HepG2 (cell line): ENCODE results near the gene WSB2. TPM values are rescaled to one million over a fixed set of nuclear protein-coding genes. Genes with fewer than 3 reads are reported as not detected.

Source experiments
- DRAP1 ChIP-seq: IDR thresholded peaks from 2 replicates; pipeline ENCODE4 v1.6.1; 2016; ENCODE audit warnings: missing genetic modification reagents, missing compliant biosample characterization
- HHEX ChIP-seq: IDR thresholded peaks from 2 replicates; pipeline ENCODE4 v1.6.1; 2016; ENCODE audit warnings: control low read depth
- HOXA3 ChIP-seq: sonication (generic); formaldehyde crosslinking; IDR thresholded peaks from 2 replicates; pipeline ENCODE4 v1.5.0; 2020; ENCODE audit warnings: missing genetic modification reagents
- KDM2A ChIP-seq: sonication (generic); formaldehyde crosslinking; IDR thresholded peaks from 2 replicates; pipeline ENCODE4 v1.4.0; 2020; ENCODE audit warnings: low read depth, missing genetic modification reagents, borderline replicate concordance
- MAFK ChIP-seq, 2 experiments: IDR thresholded peaks in 1 of 2; conservative IDR thresholded peaks in 1 of 2; 2 replicates each; pipeline ENCODE4 v1.6.1; 2011; ENCODE audit warnings: improper control_type of control experiment in 2 of 2, low read length in 2 of 2
- MED8 ChIP-seq: sonication (generic); formaldehyde crosslinking; IDR thresholded peaks from 2 replicates; pipeline ENCODE4 v1.8.1; 2023; ENCODE audit warnings: mild to moderate bottlenecking, missing genetic modification reagents; ENCODE audit not compliant: insufficient replicate concordance
- NONO ChIP-seq, 2 experiments: fragments of 450-650 bp in 1 of 2; sonication (generic) in 1 of 2; formaldehyde crosslinking in 1 of 2; IDR thresholded peaks in 1 of 2; conservative IDR thresholded peaks in 1 of 2; 2 replicates each; pipeline versions ENCODE4 v1.6.1 to v1.8.0; 2017 to 2022; ENCODE audit warnings: mild to moderate bottlenecking in 1 of 2, missing genetic modification reagents in 1 of 2, moderate library complexity in 1 of 2
- NR2F2 ChIP-seq: IDR thresholded peaks from 2 replicates; pipeline ENCODE4 v1.6.1; 2012; ENCODE audit warnings: low read depth, inconsistent platforms, borderline replicate concordance
- RFX1 ChIP-seq: fragments of 450-650 bp; IDR thresholded peaks from 2 replicates; pipeline ENCODE4 v1.6.1; 2017
- SMARCE1 ChIP-seq: fragments of 450-650 bp; IDR thresholded peaks from 2 replicates; pipeline ENCODE4 v1.6.1; 2017; ENCODE audit warnings: borderline replicate concordance
- SOX5 ChIP-seq: IDR thresholded peaks from 2 replicates; pipeline ENCODE4 v1.6.1; 2016; ENCODE audit warnings: borderline replicate concordance
- SRSF9 ChIP-seq: fragments of 200-400 bp; formaldehyde crosslinking; IDR thresholded peaks from 2 replicates; pipeline ENCODE4 v1.6.1; 2018; ENCODE audit warnings: borderline replicate concordance, mild to moderate bottlenecking, low read depth, low read length; ENCODE audit not compliant: insufficient read depth, poor library complexity, severe bottlenecking
- ZBTB2 ChIP-seq: sonication (generic); formaldehyde crosslinking; IDR thresholded peaks from 2 replicates; pipeline ENCODE4 v1.8.0; 2022; ENCODE audit warnings: low read depth, missing genetic modification reagents
- ZNF142 ChIP-seq: sonication (generic); formaldehyde crosslinking; IDR thresholded peaks from 2 replicates; pipeline ENCODE4 v1.4.0; 2020; ENCODE audit warnings: missing genetic modification reagents
- ZNF3 ChIP-seq: IDR thresholded peaks from 2 replicates; pipeline ENCODE4 v1.7.0; 2017; ENCODE audit warnings: inconsistent platforms
- ZNF460 ChIP-seq: sonication (generic); formaldehyde crosslinking; IDR thresholded peaks from 2 replicates; pipeline ENCODE4 v1.5.1; 2020; ENCODE audit warnings: missing genetic modification reagents, mild to moderate bottlenecking, borderline replicate concordance
- ZNF558 ChIP-seq: sonication (generic); formaldehyde crosslinking; IDR thresholded peaks from 2 replicates; pipeline ENCODE4 v1.9.0; 2022; ENCODE audit warnings: mild to moderate bottlenecking, missing genetic modification reagents, borderline replicate concordance
- ZNF576 ChIP-seq: sonication (generic); formaldehyde crosslinking; IDR thresholded peaks from 2 replicates; pipeline ENCODE4 v1.4.0; 2020; ENCODE audit warnings: mild to moderate bottlenecking, missing genetic modification reagents
- ZNF580 ChIP-seq: IDR thresholded peaks from 2 replicates; pipeline ENCODE4 v1.6.1; 2016; ENCODE audit warnings: low read depth, borderline replicate concordance
- ZNF629 ChIP-seq: sonication (generic); formaldehyde crosslinking; conservative IDR thresholded peaks from 2 replicates; pipeline ENCODE4 v1.5.0; 2020; ENCODE audit warnings: missing genetic modification reagents
- ZNF777 ChIP-seq: sonication (generic); formaldehyde crosslinking; IDR thresholded peaks from 2 replicates; pipeline ENCODE4 v1.4.0; 2020; ENCODE audit warnings: missing genetic modification reagents
- polyA plus RNA-seq, 8 experiments: library from polyadenylated mRNA; depleted of rRNA in 3 of 8; stranded (reverse) in 7 of 8; unstranded in 1 of 8; fragments of >200 nt; fragmentation: Illumina TruSeq in 4 of 8; extraction: Trizol in 4 of 8; gene quantifications; 2 replicates each; pipeline versions ENCODE4 v1.2.1 to v1.2.3, GENCODE V29; 2011 to 2016; ENCODE audit warnings: low read depth in 4 of 8, missing spikeins in 1 of 8, mixed read lengths in 1 of 8; ENCODE audit not compliant: insufficient read depth in 1 of 8
- total RNA-seq, 5 experiments: library from RNA; depleted of rRNA; stranded (reverse); fragments of >200 nt; fragmentation: Illumina TruSeq; extraction: Trizol; gene quantifications; 2 replicates each; pipeline ENCODE4 v1.2.3, GENCODE V29; 2016; ENCODE audit warnings: low read depth in 1 of 5

Gene WSB2
- total and polyA plus RNA-seq, 2 of the 13 experiments (the other 11 are each of a cell fraction or from before 2014, with no cell fraction given): 31.0 to 82.8 TPM

- TF ChIP-seq ZNF460 (no peak; the same call in 1 of the 2 replicates), SMARCE1 (no peak), MAFK (conservative IDR thresholded peaks at IDR 0.05 in 1 of 2, IDR thresholded peaks at IDR 0.05 in 1 of 2; ENCODE audit: low read length in 2 of 2) (no peak), ZBTB2 (CRISPR knock-in tag) (peak; percentile 77; the same call in 1 of the 2 replicates), ZNF580 (CRISPR knock-in tag) (no peak; the same call in 1 of the 2 replicates), MED8 (CRISPR knock-in tag) (peak; percentile 60), HHEX (CRISPR knock-in tag) (no peak), ZNF629 (CRISPR knock-in tag) (no peak), ZNF558 (CRISPR knock-in tag) (peak; percentile 59; the same call in 1 of the 2 replicates), ZNF777 (CRISPR knock-in tag) (peak; percentile 74; the same call in 1 of the 2 replicates), KDM2A (CRISPR knock-in tag) (peak; percentile 72), ZNF3 (CRISPR knock-in tag) (no peak), NONO (IDR thresholded peaks at IDR 0.05) (no peak), NONO (CRISPR knock-in tag; conservative IDR thresholded peaks at IDR 0.05) (peak; percentile 45), ZNF142 (CRISPR knock-in tag) (0 out of 2 replicates have a peak, but pooled peaks have one; percentile 27), RFX1 (no peak), ZNF576 (CRISPR knock-in tag) (no peak), SOX5 (CRISPR knock-in tag) (no peak), SRSF9 (no peak), NR2F2 (no peak), DRAP1 (CRISPR knock-in tag) (peak; percentile 55; the same call in 1 of the 2 replicates), HOXA3 (CRISPR knock-in tag) (peak; percentile 46; the same call in 1 of the 2 replicates)
Measured at GRCh38 chr12:118103601-118104382, 42.8 kb upstream of the WSB2 start, which contains the start of gene VSIG10 (continued).
